Effector CD4-positive, alpha-beta T cell (primary cell): ENCODE results near the gene SHB.
"Not testable (repeated sequence)": the region's sequence is repeated elsewhere in the genome, so short reads cannot be mapped to it uniquely, and the experiment has no call there.

Source experiments
- DNase-seq: peaks from one replicate; pipeline ENCODE4 v3.0.0-alpha.2; 2020

The SHB gene

DNA sequence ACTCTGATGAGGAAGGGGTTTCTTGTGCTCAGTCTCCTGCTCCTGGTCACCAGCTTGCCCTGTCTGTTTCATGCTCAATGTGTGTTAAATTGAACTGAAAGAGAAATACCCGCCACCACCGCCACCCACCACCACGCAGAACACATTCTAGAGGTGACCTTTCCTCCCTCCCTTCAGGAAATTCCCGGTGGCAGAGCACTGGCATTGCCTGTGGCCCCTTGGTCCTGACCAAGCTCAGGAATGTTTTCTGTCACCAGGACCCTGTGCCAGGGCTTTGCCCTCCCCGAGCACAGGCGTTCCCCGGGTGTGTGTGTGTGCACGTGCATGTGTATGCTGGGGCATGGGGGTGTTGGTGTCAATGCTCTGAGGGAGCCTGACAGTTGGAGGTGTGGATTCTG is 154.9 kb downstream of the SHB start:
- no peak for DNase-seq

DNA sequence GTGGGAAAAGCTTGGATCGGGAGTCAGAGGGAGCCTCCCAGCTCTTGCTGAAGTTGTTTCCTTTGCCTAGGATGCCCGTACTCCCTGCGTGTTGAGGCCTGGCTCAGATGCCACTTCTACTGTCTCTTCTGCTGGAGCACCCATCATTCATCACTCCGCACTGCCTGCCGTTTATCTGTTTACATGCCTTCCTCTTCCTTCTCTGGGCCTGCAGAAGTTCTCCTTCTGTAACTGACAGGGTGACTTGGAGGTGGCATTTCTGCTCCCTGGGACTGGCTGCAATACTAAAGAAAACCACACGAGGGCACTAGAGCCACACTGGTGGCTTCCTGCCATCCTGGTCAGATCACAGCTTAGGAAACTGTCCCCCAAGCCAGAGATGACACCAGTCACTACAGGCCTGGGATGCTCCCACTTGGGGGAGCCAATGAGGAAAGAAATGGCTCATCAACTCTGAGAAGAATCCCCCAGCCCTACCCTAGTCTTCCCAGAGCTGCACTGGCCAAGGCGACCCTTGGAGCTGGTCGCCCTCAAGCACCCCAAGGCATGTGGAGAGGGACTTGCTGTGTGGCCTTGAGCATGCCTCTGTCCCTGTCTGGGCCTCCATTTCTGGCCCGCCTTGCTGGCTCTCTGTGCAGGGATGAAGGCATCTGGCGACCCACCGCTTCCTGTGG is 155.4 kb downstream of the SHB start:
- peak; percentile 73 for DNase-seq

DNA sequence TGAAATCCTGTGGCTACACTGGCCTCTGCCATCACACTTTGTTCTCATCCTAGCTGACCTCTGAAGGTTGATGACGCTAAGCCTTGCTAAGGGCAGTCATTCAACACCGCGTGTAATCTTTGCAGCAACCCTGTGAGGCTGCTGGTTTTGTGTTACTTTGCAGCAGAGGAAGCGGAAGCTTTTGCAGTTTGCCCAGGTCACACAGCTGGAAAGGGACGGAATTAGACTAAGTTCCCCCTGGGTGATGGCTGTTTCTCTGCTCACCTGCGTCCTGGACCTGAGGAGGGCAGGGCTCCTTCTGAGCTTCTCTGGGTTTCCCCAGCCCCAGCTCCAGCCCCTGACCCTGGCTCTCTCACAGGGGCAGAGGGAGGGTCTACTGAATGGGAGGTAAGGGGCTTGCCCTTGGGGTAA is 157.8 kb downstream of the SHB start:
- no peak for DNase-seq

DNA sequence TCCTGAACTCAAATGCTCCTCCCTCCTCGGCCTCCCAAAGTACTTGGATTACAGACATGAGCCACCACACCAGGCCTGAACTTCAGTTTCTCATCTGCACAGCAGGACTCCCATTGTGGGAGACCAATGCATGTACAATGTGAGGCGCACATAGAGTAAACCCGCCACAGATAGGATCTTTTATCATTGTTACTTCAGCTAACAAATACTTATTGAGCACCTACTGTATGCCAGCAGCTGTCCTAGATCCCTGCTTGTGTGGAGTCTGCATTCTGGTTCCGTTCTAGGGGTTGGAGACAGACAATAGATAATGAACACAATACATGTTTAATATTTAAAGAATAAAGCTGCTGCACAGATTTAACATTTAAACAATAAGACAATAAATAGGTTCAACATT is 158.8 kb downstream of the SHB start:
- DNase-seq: no peak

DNA sequence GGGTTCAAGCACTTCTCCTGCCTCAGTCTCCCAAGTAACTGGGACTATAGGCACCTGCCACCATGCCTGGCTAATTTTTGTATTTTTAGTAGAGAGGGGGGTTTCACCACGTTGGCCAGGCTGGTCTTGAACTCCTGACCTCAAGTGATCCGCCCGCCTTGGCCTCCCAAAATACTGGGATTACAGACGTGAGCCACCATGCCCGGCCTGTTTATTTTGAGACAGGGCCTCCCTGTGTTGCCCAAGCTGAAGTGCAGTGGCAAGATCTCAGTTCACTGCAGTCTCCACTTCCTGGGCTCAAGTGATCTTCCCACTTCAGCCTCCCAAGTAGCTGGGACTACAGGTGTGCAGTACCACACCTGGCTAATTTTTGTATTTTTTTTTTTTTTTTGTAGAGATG is 159.2 kb downstream of the SHB start:
- not testable (repeated sequence) for DNase-seq

DNA sequence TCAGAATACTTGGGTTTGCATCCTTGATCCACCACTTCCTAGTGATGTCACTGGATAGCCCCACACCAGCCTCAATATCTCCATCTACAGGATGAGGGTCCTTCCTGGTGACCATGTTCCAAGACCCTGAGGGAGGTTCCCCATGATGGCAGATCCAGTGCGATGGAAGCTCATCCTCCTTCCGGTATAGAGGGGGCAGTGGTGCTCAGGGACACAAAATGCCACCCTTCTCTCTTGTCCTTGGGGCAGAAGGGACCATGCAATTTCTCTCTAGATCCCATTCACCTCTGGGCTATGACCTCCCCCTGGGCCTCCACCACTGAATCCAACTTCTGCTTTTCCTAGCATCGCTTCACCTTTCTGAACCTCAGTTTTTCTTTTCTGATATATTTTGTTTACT is 159.7 kb downstream of the SHB start:
- DNase-seq: no peak

DNA sequence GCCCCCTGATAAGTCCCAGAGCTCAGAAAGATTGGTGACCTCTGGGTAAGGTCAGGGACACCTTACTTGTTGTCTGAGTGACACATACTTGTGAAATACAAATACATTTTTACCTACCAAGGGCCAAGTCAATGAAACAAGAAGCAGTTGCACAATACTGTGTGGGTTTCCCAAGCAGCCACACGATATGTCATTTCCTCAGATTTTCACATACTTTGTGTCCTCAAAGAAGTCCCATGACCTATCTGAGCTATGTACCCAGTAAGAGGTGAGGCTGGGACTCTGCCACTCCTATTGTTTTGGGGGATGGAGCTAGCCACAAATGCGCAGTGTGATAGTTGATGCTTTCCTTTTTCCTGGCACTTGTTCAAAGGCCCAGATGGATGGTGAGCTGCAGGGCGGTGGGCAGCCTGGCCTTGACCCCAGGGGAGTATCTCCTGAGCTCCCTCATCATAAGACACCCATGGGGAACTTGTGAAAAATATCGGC is 160.3 kb downstream of the SHB start:
- DNase-seq: no peak

DNA sequence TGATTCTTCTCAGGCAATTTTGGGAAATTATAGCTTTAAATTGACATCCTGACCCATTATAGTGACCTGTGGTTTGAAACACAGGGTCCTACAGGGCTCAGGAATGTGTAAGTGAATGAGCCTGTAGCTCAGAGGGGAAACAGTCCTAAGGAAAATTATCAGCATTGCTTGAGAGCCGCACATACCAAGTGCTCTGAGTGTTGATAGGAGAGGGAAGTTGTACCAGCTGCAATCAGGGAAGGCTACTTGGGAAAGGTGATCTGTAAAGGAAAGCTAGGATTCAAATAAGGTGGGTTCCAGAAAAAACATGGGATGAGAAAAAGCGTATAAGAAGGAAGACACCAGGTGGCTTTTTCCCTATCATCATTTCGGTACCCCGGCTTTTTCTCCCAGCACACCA is 160.7 kb downstream of the SHB start:
- no peak for DNase-seq

DNA sequence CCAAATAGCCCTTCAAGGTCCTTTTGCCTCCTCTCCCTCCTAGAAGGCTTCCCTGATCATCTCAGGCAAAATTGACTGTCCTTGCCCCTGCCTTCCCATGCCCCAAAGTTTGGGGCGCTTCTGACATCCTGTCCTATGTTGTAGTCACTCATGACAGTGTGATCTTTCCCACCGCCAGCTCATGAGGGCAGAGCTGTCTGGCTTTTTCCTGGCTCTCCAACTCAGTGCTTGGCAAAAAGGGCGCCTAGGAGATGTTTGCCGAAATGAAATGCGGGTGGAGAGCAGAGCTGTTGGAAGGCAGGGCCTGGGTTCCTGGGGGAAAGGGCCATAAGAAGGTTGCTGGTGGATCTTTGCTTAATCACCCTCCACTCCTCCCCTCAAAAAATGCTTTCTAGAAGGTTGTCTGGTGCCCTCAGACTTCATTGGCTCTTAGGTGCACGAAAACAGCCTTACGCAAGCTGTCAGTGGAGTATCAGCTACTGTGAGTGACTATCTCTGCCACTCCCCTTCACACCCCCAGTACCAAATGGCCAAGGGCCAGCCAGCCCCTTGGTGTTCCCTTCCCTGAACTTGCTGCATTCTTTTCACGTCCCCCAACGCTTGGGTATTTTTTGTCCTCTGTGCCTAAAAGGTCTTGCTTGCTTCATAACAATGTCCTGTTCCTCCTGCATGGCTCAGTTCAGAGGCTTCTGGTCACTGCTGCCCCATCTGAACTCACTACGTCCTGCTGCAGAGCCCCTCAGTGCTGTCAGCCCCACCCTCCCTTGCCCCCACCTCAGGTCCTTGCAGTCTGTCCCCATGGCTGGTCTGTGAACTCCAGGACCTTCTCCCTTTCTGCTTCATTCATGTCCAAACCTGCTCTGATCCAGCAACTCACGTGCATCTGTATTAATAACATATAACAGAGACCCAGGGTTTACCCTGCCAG is 162.5 kb downstream of the SHB start:
- no peak for DNase-seq

DNA sequence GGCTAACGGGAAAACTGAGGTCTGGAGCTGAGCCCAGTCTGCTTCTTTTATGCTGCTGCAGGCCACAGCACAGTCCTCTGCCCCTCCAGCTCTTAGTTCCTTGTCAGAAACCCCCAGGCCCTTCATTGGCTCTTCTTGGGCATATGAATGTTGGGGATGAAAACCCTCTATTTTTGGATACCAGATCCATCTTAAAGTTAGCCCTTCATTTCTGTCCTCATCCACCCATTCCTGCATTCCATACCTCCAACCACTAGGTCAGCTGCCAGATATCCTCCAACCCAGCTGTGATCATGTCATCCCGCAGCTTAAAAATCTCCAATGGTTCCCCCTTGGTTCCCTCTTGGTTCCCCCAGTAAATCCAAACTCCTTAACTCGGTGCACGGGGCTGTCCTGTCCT is 163.3 kb downstream of the SHB start:
- DNase-seq: no peak

DNA sequence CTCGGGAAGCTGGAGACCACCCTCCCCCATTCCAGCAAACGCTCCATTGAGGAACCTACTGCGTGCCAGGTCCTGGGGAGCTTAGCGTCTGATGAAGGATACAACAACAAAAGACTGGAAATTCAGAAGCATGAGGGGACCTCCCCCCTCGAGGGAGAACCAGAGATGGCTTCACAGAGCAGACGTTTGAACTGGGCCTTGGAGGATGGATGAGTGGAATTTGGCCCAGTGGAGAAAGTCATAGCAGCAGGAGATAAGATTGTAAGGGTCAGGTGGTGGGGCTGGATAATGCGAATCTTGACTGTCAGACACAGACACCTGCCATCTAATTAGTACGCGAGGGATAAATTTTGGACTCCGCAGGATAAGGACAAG is 163.9 kb downstream of the SHB start:
- no peak for DNase-seq

DNA sequence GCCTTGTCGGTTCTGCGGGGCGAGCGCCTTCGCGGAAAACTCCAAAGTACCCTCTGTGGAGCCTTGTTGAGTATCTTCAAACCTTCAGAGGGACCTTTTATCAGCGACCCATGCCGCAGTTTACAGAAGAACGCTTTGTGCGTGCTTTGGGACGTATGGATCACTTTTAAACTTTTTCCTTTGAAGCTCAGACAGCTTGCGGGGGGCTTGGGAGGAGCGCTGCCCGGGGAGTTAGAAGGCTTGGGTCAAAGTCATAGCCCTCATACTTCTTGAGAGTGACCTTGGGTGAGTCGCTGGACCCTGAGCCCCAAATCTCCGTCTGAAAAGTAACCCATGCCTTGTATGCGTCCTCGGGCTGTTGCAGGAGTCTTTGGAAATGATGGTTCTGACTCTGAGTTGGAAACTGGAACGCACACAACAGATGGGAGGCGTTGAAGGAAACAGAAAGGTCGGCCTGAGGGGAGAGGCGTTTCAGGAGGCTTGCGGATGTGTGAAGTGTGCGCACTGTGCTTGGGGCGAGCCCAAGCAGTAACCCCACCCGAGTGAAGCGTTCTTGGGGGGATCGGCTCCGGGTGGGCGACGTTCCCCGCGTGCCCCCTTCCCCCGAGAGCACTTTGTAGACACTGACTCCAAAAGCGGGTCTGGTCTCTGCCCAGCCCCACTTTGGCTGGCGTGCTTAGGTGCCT is 164.4 kb downstream of the SHB start:
- DNase-seq: no peak

DNA sequence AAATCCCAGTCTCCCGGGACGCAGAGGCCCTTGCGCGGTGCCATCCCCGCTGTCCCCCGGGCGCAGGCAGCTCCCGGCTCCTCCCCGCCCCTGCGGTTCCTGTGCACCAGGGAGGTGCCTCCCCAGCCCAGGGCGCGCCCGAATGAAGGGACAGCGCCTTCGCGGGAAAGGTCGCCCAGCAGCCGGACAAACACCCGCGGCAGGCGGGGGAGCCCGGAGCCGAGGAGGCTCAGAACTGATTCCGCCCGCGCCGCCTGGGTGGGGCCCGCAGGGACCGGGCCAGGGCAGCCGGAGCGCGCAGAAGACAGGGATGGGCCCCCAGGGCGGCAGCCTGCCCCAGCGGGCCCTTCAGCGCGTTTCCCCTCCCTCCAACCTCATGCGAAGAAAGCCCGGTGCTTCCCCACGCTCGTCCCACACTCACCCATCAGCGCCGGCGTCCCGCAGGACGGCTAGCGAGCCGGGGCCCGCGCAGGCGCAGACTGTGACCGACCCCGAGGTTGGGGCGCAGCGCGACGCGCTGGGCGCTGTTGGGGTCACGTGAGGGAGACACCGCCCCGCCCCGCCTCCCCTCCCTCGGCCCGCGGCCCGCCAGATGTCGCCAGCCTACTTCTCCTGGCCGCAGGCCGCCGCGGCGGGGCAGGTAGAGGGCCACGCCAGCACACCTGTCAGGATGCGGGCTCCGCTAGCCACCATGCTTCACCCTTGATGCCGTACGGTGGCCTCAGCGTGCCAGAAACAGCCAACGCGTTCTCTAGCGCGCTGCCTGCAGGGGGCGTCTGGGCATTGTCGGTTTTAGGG is 165.2 kb downstream of the SHB start, which contains the start of gene SLC25A51:
Gene SLC25A51 (minus strand): TSS at position 481 of the 798 bp plus-strand sequence. CDS start 15,577 bp downstream, outside the sequence.
- DNase-seq: peak; percentile 96

DNA sequence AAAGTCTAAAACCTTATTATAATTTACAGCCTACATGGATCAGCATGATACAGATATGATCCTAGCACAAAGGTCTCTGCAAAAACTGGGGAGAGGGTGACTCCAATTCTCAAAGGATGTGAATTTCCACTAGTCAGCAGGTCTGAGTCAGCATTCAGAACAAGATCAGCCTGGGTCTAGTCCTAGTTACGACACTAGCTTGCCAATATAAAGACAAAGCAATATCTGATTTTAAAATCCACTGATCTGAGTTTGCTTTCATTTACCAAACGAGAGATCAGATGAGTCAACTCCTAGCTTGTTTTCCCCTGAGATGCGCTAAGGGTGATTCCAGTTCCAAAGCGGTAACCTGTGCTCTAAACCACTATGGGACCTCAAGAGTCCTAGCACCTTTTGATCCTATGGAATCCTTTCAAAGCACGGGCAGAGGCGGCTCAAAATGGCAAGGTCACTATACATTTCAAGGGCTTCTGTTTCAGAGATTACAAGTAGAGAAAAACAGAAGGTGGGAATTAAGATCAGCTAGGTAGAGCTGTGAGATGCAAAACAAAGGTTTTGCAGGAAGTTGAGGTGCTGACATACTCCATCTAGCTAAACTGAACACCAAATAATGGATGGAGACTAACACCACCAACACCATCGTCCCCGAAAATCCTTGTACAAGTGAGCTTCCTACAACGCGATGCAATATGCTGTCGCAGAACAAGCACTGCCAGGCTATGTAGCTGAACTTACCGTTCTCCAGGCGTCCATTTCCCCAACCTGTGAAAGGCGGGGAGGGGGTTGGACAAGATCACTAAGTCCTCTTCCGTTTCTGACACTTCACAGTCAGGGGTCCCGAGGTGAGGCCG is 166.0 kb downstream of the SHB start:
- DNase-seq: no peak

DNA sequence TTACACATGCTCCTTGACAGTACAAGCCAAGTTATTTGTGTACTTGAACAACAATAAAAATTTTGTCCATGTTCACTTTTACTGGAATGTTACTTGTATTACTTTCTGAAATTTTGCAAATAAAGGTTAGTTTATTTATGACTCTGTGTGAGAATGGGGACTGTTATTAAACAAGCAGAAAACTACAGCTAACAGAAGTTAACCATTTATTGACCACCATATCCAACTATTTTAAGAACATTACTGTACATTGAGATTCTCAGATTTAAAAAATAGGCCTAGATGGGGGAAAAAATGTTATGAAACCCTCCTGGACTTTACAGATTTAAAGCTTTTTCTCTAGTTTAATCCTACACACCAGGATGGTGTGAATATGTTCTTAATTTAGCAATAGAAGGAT is 166.9 kb downstream of the SHB start:
- no peak for DNase-seq

DNA sequence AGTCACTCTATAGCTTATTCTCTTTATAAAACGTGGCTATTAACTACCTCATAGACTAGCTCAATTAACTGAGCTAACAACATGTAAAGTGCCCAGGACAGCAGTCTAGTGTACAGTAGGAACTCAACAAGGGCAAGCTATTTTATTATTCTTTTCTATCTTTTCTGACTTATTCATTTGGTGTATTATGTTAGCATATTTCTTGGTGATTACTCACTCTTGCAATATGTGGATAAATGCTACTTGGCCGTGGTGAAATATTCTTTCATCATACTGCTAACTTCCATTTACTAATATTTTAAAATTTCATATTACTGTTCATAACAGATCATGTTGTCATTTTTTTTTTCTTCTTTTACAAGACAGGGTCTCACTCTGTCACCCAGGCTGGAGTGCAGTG is 170.0 kb downstream of the SHB start:
- DNase-seq: no peak

DNA sequence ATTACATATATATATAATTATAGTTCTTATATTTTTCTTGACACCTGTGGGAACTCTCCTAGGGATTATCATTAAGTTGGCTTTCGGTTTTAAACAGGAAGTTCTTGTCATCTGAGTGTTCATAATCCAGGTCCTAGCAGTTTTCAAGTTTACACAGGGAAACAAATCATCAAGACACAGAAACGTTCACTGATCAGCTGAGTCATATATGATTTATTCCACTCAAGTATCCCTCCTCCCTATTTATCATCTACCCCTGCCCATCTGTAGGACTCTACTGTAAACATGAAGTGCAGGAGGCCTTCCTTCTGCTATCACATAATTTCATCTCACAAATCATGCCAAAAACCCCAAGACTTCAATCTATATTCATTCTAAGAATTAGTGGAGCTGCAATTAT is 171.4 kb downstream of the SHB start:
- DNase-seq: no peak

DNA sequence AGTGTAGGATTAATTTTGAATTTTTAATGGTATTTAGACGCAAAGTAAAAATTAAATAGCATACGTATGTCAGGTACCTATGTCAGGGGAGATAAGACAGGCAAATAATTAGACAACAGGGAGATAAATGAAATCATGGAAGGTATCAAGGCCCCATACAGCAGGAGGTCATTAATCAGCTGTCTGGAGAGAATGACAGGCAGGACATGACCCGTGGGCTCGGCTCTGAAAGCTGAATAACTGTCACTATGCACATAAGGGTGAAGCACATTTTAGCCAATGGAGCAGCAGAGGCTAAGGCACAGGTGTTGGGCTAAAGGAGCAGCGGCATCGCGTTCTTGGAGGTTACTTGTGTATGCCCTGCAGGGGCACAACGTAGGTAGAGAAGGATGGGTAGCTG is 177.0 kb downstream of the SHB start:
- DNase-seq: no peak

DNA sequence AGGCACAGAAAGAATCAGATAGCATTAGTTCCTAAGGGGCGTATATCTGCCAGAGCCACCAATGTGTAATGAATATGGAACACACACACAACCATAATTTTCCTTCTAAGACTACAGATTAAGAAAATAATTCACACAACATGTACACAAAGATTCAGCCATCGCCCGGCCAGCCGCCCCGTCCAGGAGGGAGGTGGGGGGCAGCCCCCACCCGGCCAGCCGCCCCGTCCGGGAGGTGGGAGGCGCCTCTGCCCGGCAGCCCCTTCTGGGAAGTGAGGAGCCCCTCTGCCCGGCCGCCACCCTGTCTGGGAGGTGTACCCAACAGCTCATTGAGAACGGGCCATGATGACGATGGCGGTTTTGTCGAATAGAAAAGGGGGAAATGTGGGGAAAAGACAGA is 178.0 kb downstream of the SHB start:
- not testable (repeated sequence) for DNase-seq

DNA sequence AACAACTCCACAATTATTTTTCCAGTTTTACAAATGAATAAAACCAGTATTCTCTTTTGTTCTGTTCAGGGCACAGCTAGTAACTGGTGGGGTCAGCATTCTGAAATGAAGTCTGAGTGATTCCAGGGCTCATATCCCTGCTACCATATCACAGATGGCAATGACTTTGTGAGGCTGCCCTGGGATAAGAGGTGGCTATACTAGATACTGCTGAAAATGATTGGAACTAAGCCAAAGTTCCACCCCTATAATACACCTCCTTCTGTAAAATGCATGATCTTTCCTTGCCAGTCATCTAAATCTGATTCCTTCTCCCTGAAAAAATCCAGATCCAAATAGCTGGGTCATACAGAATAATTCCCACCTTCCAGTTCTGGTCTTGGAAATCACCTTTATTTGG is 179.5 kb downstream of the SHB start:
- no peak for DNase-seq

DNA sequence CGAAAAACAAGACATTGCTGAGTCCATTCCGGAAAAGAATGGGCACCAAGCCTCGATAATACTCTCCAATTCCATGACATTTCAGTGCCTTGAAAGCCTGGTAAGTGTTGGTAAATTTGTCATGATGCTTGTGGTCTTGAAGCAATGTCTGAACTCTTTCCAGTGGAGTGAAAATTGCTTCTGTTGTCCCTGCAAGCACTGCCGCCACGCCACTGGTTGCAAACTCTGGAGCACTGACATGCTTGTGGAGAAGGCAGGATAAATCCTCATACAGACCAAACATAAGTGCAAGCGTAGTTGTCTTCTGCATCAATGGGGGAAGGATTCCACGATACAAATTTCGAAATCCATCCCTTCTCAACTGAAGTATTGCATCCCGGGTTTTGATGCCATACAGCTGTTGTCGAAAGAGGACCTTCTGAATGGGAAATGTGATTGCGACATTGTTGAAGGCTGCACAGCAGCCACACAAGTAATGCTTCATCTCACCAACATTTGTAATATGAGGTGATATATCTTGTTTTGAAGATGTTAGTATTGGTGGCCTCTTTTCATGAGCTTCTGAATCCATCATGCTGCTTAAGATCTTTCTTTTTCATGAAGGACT is 180.9 kb downstream of the SHB start:
- DNase-seq: not testable (repeated sequence)
